ENCODE results near the gene C1orf159.

C1orf159 gene

GRCh38 chr1:1115786-1116700 lies at the start of gene C1orf159:
C1orf159 (minus strand) TSS chr1:1116089; CDS start chr1:1091543, 24,546 bp downstream.
- Histone ChIP-seq H3K36me3 (ENCODE audit: control insufficient read depth, insufficient read depth, low read length) (no peaks in the 10 kb centered on the region; the same call in 1 of the 2 replicates), H3K27me3 (replicated peaks; ENCODE audit: control insufficient read depth, insufficient read depth, low read length) (peaks cover 2% of the 10 kb centered on the region; the same call in 1 of the 2 replicates), H3K4me3 (replicated peaks; ENCODE audit: low read depth, low read length) (peak within 1 kb of the TSS; percentile 83)
- peak; percentile 99 for DNase-seq (ENCODE audit: extremely low read depth, insufficient read length)
- no peak for TF ChIP-seq CTCF (IDR thresholded peaks at IDR 0.05; ENCODE audit: insufficient read depth, low read length, poor library complexity, severe bottlenecking)

- no peak for TF ChIP-seq CTCF (IDR thresholded peaks at IDR 0.05; ENCODE audit: insufficient read depth, low read length, poor library complexity, severe bottlenecking)
These were observed 49.6 kb upstream of the C1orf159 start for GRCh38 chr1:1165485-1165884.

GRCh38 chr1:1164701-1165451 lies 49.0 kb upstream of the C1orf159 start:
- no peaks in the 10 kb centered on the region; the same call in 1 of the 2 replicates for H3K27me3 ChIP-seq (replicated peaks; ENCODE audit: control insufficient read depth, insufficient read depth, low read length)
- no peak overlapping the region for H3K4me3 ChIP-seq (replicated peaks; ENCODE audit: low read depth, low read length)
- TF ChIP-seq CTCF (IDR thresholded peaks at IDR 0.05; ENCODE audit: insufficient read depth, low read length, poor library complexity, severe bottlenecking) = no peak
- no peaks in the 10 kb centered on the region for H3K36me3 ChIP-seq (ENCODE audit: control insufficient read depth, insufficient read depth, low read length)
- no peak for DNase-seq (ENCODE audit: extremely low read depth, insufficient read length)

More at GRCh38 chr1:1165485-1165884, 49.6 kb upstream of the C1orf159 start:
- Histone ChIP-seq H3K4me3 (replicated peaks; ENCODE audit: low read depth, low read length) (no peak overlapping the region), H3K27me3 (replicated peaks; ENCODE audit: control insufficient read depth, insufficient read depth, low read length) (no peaks in the 10 kb centered on the region; the same call in 1 of the 2 replicates), H3K36me3 (ENCODE audit: control insufficient read depth, insufficient read depth, low read length) (no peaks in the 10 kb centered on the region)
- no peak for DNase-seq (ENCODE audit: extremely low read depth, insufficient read length)

GRCh38 chr1:1164361-1164700 lies 48.4 kb upstream of the C1orf159 start:
- no peak overlapping the region for H3K4me3 ChIP-seq (replicated peaks; ENCODE audit: low read depth, low read length)
- H3K36me3 ChIP-seq (ENCODE audit: control insufficient read depth, insufficient read depth, low read length) = no peaks in the 10 kb centered on the region
- H3K27me3 ChIP-seq (replicated peaks; ENCODE audit: control insufficient read depth, insufficient read depth, low read length) = no peaks in the 10 kb centered on the region; the same call in 1 of the 2 replicates
- DNase-seq (ENCODE audit: extremely low read depth, insufficient read length) = no peak
- no peak for TF ChIP-seq CTCF (IDR thresholded peaks at IDR 0.05; ENCODE audit: insufficient read depth, low read length, poor library complexity, severe bottlenecking)

- TF ChIP-seq CTCF (IDR thresholded peaks at IDR 0.05; ENCODE audit: insufficient read depth, low read length, poor library complexity, severe bottlenecking) = no peak
- no peak overlapping the region for H3K4me3 ChIP-seq (replicated peaks; ENCODE audit: low read depth, low read length)
- DNase-seq (ENCODE audit: extremely low read depth, insufficient read length) = no peak
These were observed 47.7 kb upstream of the C1orf159 start for GRCh38 chr1:1163538-1164070.

More at GRCh38 chr1:1163538-1164070, 47.7 kb upstream of the C1orf159 start:
- no peaks in the 10 kb centered on the region; the same call in 1 of the 2 replicates for H3K27me3 ChIP-seq (replicated peaks; ENCODE audit: control insufficient read depth, insufficient read depth, low read length)
- no peaks in the 10 kb centered on the region for H3K36me3 ChIP-seq (ENCODE audit: control insufficient read depth, insufficient read depth, low read length)
